ENCODE measurements around the gene LONRF2.

The LONRF2 gene

DNA sequence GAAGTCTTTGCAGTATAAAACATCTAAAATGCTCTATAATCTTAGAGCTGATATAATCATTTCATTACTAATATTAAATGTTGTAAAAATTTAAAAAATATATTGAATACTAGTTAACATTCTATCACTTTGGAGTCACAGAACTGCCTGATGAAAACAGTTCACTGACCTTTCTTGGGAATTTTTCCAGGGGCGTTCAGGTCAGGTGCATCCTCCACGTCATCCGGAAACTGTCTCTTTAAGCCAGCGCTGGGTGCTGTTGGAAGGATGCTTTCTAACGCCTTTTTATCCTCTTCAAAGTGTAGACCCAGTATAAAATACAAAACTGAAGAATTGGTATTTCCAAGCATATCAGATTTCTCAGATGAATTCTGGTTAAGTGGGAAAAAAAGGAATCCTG lies 22.8 kb downstream of the LONRF2 start:
- DNase-seq = no peak

DNA sequence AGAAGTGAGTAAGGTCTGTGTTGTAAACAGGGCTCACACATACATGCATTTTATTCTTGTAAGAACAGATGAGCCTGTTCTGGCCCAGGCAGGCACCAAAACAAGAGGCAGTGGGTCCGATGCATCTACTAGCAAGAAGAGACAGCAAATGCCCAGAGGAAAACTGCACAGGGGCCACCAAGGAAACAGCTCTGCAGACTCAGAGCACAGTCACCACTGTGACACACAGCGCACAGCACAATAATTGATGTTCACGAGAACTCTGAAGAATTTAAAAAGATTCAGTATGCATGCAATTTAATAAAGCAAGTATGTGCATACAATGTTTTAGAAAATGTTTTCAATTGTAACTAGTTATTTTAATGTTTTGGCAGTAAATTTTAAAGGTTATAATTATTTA lies 24.8 kb downstream of the LONRF2 start:
- DNase-seq = no peak

DNA sequence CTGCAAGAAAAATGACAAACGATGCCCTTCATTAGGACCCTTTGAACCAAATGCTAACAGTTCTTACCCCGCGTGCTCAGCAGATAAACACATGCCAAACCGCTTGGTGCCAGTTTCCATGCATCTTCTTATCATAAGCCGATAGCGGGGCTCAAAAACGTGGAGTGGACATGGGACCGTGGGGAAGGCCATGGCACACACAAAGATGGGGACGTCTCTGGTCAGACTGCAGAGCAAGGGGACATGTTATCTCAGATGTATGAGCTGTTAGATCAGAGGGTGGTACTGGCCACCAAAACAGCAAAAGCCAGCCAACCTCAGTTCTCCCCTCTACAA lies 28.2 kb downstream of the LONRF2 start:
- no peak for DNase-seq

DNA sequence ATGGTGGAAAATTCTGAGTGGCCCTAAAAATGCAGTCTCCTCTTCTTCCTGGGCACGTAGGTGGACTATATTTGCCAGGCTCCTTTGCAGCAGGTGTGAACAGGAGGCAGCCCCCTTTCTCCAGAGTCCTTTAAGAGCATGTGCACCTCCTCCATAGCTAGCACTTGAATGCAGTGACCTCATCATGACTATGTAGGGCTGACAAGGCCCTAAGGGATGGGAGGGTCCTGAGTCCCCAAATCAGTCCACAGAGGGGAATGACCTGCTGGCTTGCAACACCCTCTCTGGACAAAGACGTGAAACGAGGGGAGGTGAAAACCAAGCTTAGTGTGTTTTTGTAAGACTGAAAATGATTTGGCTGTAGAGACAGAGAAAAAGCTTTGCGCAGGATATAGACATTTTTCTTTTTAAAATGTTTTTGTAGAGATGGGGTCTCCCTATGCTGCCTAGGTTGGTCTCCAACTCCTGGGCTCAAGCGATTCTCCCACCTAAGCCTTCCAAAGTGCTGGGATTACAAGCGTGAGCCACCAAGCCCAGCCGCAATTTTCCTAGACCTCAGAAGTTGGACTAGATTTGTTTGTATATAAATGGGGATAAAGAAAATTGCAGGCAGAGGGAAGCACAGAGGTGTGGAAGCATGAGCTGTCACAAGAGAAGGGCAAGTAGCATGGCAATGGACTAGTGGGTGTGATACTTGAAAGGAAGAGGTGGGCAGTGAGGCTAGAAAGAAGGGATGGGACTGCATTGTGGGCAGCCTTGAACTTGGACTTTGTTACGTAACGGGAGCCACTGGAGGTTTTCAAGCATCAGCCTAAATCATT lies 28.8 kb downstream of the LONRF2 start:
- no peak for DNase-seq

DNA sequence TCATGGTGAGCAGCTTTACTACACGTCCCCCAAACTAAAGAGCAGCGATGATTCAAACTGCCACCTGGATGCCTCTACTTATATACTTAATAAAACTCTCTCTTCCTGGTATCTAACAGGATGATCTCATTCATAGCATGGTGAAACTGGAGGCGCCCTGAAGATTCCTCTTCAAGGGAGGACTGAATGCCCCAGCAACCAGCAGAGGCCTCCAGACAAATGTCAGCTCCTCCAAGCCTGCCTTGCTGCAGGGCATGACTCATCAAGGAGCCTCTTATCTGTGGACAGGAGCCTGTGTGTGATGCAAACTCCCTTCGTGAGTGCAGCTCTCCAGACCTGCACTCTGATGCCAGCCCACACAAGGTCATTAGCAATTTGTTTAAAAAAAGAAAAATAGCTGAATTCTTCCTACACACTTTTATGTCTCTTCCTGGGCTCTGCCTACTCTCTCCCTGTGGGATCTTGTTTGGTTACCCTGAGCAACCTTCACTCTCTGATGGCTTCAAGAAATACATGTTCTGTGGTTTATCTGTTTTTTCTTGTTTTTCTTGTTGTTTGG lies 30.2 kb downstream of the LONRF2 start:
- peak; percentile 33 for DNase-seq

DNA sequence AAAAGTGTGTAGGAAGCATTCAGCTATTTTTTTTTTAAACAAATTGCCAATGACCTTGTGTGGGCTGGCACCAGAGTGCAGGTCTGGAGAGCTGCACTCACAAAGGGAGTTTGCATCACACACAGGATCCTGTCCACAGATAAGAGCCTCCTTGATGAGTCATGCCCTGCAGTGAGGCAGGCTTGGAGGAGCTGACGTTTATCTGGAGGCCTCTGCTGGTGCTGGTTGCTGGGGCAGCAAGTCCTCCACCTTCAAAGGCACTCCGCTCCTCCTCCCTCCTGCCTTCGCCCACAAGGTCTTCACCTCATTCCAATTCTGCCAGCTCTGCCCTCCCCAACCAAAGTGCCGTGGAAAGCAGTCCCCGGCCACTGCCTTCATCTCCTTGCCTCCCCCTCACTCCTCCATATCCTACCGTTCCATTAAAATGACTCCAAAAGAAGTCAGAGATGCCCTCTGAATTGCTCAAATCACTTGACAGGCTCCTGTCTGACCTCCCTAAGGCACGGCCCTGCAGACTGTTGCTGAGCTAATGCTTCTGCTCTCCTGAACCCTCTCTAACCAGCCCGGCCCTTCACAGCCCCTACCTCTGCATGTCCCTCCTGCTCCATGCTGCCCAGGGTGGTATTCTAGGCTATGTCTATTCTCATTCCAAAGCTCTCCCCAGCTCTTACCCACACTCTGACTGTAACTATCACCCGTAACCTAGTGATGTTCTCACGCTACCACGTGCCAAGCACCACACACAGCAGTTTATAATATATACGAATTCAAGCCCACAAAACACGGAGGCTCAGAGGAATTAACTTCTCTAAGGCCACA lies 30.9 kb downstream of the LONRF2 start:
- peak; percentile 54 for DNase-seq

DNA sequence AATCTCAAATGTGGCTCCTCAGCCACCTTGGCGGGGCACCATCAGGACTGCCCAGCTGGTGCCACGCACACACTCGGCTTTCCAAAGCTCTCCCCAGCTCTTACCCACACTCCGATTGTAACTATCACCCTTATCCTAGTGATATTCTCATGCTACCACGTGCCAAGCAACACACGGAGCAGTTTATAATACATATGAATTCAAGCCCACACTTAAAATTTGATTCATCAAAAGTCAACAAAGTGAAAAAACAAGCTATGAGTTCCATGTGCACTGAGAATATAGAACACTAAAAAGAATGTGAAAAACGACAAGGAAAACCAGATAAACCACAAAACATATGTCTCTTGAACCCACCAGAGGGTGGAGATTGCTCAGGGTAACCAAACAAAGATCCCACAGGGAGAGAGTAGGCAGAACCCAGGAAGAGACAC lies 31.6 kb downstream of the LONRF2 start:
- no peak for DNase-seq

DNA sequence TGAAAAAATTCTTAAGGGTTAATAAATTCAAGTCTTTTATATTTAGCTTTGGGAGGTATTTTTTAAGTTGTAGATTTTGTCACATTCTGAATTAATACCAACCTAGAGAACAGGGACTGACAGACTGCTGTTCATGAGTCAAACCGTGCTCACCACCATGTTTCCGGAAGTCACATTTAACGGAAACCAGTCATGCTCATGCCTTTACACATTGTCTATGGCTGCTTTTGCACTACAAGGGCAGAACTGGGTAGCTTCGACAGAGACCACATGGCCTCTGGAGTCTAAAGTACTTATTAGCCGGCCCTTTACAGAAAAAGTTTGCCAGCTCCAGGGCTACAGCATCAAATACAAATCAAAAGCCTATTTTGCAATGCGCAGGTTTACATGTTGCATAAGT lies 33.3 kb downstream of the LONRF2 start:
- no peak for DNase-seq

DNA sequence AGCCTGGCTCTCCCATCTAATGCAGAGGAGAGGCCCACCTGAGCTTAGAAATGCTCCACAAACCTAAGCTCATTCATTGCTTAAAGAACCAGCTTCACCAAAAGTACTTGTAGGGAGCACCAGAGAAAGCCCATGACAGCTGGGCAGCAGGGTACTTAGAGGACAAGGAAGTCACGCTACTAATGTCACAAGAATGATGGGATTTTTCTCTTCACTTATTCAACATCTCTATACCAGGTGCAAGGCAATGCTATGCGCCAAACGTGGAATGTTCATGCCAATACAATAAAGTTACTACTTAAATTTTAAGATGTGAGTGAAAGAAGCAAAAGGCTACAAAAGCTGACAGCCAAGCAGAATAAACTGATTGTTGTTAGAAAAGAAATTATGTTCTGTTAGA lies 36.0 kb downstream of the LONRF2 start:
- DNase-seq = no peak

DNA sequence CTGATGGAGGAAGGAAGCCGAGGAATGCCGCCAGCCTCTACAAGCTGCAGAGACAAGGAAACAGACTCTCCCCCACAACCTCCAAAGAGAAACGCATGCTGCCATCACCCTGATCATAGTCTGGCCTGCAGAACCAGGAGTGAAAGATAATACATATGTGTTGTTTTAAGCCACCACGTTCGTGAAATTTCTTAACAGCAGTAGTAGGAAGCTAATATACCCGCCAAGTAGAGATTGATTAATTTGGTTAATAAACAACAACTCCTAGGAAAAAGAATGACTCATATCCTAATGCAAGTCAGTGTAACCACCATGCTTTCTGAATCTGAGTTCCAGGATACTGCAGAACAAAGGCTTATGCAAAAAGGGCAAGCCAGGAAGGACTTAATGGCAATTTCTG lies 36.6 kb downstream of the LONRF2 start:
- no peak for DNase-seq

DNA sequence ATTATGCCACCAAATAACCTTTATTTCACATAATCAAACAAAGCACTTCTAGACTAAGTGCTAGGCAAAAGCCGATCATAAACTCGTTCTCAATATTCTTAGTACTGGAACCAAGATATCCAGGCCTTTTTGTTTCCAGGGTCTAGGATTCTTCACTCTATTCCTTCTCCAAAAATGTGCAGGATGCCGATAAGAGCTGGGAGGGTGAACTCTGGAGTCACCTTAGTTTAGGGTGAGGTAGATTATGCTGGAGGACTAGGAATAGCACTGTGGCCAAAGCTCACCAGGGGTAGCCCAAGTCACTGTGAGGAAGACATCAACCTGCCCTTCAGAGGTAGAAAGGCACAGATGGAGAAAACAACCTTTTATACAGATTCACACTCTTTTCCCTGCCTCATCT lies 37.3 kb downstream of the LONRF2 start:
- DNase-seq = no peak

DNA sequence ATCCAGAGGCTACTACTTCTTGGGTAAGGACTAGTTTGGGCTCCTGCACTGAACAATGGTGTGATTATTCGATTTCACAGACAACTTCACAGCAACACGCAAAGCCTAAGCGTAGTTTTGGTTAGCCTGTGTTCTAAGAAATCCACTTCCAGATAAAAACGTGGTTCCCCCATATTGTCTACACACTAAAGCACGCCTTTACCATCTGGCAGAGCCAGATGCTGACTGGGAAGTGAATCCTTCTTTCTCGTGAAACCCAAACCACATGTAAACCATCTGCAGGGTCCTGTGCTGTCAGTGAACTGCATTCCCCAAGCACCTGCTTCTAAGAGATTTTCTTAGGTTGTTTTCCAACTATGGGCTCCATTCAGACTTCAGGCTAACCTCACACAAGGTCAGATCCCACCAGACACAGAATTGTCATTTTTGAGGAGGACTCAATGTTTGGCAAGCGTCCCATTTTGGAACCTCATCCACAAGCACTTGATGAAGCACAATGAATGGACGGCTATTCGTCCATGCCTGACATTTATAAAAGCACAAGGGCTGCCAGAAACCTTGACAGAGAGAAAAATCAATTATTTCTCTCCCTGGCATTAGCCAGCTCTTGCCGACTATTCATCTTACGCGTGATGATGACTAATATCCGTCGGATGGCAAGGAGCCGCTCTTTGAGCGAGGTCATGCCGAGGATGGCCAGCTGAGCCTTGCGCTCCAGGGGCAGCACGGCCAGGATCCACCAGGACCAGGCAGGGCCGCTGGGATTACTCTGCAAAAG lies 38.4 kb downstream of the LONRF2 start:
- no peak for DNase-seq

DNA sequence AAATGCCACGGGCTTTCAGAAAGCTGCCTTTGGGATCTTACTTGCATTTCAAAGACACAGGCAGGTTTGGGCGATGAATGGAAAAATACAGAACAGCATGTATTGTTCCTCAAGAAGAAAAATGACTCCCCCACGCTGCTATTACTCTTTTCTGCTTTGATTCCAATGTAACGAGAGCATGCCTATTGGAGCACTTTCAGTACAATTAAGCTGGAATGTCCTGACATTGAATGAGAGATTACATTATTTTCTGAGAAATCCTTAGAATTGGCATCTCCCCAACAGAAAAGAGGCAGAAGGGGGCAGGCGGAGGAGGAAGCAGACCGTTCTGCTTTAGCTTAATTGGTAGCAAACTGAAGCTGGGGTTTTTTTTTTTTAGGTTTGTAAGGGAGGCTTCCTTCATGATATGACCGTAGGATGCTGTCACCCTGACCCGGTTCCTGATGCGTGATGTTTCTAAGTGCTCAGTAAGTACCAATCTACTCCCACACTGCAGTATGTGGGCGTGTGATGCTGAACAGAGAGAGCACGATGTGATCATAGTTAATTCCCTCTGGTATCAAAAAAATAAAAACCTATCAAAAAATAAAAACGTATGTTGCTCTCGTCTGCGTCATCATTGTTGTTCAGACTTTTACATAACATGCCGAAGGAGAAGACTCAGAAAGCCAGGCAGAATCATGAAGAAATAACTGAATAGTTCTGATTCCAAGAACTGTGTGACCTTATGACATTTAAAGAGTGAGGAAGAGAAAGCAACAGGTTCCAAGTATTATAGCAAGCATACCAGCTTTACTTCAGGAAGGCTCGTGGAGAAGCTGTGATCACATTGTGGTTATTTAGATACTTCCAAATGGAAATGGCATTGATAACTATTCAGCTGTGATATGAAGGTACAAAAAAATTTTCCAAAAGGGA lies 40.5 kb downstream of the LONRF2 start:
- DNase-seq = no peak

DNA sequence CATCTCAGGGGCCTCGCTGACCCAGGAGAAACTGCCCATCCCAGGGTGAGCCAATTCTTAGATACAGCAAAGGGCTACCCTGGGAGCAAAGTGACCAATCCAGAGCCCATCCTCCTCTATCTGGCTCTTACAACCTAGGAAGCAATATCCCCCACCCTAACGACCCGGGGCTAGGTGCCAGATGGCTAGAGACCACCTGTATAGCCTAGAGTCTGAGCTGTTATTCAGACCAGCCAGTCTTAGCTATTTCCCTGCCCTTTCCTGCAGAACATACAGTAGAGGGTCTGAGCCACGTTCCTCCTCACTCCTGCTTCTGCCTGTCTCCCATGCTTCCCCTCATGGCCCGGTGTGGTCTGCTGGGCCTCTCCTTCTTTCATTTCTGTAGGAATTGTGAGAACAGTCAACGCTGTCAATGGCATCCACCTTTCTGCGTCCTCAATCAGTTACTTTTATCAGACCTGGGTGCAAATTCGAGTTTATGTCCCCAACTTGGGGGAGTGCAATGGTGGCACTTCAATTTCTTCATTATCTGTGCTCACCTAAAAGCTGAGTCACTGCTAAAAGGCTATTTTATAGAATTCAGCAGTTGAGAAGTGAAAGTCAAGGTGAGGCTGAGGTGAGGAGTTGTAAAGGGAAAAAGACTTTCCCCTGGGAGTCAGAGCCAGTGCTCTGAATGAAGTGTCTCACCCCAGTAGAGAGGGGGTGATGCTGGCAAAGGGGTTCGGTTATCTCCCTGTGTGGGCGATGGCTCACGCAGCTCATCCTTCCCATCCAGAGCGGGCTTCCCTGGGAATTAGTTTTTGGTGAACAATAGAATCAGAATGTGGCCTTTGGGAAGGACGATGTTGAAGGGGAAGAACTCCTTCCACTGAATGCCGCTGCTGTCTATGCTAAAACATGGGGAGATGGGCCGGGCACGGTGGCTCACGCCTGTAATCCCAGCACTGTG lies 42.4 kb downstream of the LONRF2 start:
- no peak for DNase-seq

DNA sequence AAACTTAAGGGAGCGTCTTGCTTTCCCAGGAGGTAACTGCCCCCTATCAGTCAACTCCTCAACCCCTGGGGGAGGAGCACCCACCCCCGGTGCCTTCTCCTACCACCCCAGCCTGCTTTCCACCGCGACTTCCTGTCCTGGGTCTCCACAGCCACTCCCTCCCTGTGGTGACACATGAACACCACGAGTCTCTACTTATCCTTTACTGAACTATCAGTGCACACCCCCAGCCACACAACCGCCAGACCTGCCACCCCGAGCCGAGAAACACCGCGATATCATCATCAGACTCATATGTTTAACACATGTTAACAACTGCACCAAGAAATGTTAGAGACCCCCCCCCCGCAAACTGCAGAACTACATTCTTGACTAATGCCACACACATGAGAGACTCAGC lies 43.3 kb downstream of the LONRF2 start:
- no peak for DNase-seq

DNA sequence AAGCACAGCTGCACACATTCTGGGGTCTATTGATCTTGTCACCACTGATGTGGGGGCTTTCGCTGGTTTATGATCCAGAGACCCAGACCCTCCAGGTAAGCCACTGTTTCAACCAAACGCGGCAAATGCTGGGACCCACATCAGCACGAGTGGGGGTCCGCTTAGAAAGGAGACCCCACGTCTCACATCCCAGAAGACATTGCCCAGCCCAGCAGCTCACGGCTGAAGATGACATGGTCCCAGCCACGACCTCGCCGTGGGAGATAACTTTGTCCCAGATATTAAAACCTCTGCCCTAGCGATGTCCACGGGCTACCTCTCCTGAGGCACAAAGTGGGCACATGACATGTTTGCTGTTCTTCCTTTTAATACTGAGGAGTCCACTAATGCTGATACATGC lies 43.8 kb downstream of the LONRF2 start:
- DNase-seq = no peak

DNA sequence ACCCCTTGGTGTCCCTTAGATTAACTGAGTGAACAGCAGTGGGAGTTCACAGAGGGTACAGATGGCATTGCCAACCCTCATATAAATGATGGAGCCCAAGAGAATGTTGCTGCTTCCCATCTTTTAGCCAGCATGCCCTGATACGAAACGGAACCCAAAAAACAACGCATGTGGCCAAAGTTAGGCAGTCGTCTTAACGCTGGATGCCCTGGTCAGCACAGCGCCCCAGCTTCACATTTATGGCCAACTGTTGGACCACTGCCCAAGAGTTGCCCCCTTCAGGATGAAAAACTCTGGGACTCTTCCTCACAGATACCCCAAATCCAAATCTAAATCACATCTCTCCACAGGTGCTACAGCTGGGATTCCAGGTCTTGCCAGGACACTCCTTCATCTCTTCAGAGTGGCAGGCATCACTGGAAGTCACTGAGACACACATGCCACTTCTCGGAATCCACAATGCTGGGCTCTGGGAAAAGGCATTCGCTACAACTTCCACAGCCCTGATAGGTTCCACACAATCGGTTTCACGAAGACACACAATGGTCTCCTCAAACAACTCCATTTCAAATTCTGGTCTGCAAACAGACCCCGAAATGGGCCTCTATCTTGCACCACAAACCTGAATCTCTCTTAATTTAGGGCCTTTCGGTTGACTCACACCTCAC lies 44.6 kb downstream of the LONRF2 start:
- DNase-seq = no peak

DNA sequence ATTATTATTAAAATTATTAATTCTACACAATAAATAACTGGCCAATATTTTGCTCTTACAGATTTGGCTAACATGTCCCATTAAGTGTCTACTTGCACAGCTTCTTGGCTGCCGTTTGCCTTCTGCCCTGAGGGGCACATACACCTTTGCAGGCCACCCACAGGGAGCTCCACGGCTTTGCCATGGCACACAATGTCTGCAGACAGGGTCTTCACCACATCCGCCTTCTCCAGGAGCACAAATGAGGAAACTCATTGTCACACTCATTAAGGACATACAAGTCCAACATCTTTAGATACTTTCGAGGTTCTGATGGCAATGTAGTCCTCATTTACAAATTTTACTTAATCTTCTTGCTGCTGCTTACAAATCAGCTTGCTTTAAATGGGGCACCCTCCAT lies 45.6 kb downstream of the LONRF2 start:
- no peak for DNase-seq

DNA sequence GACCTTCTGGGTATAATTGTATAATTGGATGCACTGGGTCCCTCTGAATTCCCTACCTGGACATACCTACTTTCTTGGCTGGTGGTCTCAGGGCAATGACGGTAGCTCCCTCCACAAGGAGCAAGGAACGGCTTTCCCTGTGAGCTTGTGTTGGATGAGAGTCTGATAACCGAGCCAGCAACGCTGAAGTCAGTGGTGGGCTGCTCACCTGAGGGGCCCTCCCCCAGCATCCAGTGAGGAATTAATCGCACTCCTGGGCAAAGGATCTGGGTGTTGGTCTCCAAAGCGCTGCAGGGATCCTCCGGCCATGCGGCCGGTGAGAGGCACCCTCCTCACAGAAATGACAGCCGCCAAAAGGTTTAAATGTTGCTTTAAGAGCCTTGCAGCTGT lies 47.1 kb downstream of the LONRF2 start:
- DNase-seq = no peak

DNA sequence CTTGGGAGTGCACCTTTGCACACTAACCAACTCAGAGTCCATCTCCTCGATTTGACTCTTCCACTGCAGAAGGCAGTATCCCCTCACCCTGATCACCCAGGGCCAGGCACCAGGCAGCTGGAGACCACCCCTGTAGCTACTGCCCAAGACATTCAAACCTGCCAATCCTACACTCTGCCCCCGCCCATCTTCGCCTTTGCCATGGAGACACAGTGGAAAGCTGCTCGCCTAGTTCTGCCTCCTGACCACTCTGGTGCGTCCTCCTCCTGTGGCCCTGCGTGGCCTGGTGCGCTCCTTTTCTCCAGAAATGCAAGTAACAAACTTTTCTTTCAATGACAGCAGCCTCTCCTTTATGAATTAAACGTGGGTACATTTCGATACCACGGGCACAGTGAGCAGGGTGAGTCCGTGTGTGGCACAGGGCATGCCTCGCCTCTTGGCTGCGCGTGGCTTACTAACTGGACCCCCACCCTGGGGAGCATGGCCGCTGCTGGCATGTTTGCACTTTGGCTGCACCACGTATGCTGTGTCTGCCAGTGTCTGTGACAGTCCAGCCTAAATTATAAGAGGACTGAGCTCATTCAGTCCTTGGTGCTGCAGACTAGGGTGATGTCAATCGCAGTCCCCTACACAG lies 47.6 kb downstream of the LONRF2 start:
- DNase-seq = no peak

Measured in stimulated activated CD4-positive, alpha-beta T cell treated with anti-CD3 and anti-CD28 coated beads, Interleukin-4, amount 100 ng/mL, for 24 hours (primary cell).